GM19455 (cell line): ENCODE data around the gene DAD1.
"Not testable (repeated sequence)": the region's sequence is repeated elsewhere in the genome, so short reads cannot be mapped to it uniquely, and the experiment has no call there.

ENCODE experiments used
- ATAC-seq: cut with Tn5 transposase; IDR thresholded peaks from one replicate; pipeline ENCODE4 v1.9.1; 2021; ENCODE audit not compliant: unreplicated experiment

Gene DAD1

GRCh38 chr14:22599349-22599748 is 10.3 kb upstream of the DAD1 start:
- no peak for ATAC-seq

DNA sequence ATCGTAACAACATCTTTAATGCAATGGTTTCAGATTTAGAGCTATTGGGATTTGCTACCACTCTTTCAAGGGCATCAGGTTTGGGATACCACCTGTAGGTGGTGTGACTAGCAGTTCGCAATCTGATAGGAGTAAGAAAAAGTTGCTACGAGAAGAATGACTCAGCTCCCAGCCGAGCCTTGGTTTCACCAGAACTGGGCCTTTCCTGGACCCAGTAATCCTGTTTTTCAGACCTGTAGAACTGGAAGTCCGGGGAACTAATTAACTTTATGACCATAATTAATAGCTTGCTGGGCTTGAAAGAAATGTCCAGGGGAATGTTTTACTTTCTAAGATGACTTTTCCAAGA is 9.8 kb upstream of the DAD1 start:
- no peak for ATAC-seq

DNA sequence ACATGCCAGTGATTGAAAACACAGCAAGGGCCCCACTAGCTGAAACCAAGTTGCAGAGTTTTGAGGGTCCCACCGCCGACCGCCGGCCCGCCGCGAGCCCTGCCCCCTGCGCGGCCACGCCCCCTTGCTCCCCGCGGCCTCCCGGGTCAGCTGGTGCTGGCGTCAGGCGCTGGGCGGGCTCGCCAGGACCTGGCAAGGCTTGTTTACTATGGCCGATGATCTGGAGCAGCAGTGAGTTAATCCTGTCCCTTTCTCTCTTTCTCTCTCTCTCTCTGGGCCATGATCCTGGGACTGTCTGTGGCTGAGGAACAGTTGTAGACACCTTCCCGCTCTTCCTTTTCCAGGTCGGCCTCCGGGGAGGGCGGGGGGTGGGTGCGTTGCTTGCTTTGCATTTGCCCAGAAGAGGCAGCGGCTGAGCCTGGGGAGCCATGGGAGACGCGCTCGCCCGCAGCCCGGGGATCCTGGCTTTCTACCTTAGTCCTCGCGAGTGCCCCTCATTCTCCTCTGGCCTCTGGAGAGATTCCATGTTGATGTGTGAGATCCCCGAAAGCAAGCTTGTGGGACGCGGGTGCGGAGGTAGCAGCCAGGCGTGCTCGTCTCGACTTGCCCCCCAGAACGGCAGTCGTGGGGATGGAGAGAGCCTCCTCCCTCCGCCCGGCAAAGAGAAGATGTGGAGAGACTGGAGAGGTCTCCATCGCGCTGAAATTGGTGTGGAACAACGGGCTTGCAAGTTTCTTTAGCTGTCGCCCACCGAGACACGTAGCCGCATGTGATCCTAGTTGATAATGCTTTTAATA is 9.3 kb upstream of the DAD1 start, which contains the start of gene ABHD4:
TSS of gene ABHD4 (plus strand) at position 202 of the 797 bp plus-strand sequence. CDS start at position 209, 7 bp downstream.
- peak; percentile 88 for ATAC-seq

DNA sequence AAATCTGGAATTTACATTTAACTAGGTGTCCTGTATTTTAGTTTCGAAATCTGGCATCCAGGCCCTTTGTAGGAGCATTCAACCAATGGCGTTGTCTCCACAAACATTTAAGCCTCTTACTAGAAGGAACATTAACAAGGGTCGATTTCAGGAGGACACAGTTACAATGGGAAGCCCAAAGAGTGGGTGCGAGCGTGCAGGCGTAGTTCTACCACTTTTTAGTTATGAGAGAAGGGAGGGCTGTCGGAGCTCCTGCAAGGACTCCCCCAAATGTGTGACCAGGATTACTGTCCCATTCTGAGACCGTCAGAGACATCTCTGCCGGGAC is 8.7 kb upstream of the DAD1 start:
- ATAC-seq, result peak; percentile 36

- ATAC-seq, result no peak
Observed at GRCh38 chr14:22597265-22597664, 8.2 kb upstream of the DAD1 start.

- no peak for ATAC-seq
Observed at GRCh38 chr14:22596354-22596879, 7.4 kb upstream of the DAD1 start.

DNA sequence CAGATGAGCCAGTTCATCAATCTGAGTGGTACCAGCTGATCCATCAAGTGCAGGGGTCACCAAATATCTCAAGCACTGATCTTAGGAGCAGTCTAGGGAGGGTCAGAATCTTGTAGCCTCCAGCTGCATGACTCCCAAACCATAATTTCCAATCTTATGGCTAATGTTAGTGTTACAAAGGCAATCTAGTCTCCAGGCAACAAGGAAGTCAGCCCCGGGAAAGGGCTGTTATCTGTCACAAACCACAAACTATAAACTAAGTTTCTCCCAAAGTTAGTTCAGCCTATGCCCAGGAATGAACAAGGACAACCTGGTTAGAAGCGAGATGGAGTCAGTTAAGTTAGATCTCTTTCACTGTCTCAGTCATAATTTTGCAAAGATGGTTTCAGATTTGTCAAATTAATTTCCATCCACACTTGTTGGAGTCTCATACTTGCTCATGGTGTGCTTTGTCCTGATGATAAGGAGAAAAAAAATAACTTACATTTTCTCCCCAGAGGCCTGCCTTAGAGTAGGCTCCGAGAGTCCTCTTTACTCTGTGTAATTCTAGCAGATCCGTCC is 5.2 kb upstream of the DAD1 start:
- ATAC-seq, result no peak

GRCh38 chr14:22593601-22594000 is 4.6 kb upstream of the DAD1 start:
- no peak for ATAC-seq

- no peak for ATAC-seq
Observed at GRCh38 chr14:22593189-22593588, 4.2 kb upstream of the DAD1 start.

DNA sequence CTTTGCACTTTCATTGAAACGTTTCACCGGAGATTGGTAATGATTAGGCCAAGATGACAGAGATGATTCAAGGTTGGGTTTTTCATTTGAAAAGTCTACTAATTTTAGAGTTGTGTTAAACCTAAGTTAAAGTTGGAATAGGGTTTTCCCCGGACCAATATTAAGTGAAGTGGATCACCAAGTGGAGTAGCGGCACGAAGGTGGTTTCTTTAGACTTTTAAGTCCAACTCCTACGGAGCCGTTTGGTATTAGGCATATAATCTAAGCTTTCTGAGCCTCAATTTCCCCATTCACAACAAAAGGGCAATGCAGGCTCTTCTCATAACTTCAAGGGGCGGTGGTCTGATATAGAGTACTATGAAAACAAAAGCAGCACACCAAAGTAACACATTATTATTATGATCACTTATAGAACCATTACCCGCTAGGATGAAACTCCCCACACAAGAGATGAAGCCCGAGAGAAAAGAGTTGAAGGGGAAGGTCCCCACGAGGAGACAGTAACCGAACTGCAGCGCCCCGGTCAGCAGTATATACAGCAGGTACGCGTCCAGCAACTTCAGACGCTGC is 413 bp downstream of the DAD1 start:
- ATAC-seq, result no peak

DNA sequence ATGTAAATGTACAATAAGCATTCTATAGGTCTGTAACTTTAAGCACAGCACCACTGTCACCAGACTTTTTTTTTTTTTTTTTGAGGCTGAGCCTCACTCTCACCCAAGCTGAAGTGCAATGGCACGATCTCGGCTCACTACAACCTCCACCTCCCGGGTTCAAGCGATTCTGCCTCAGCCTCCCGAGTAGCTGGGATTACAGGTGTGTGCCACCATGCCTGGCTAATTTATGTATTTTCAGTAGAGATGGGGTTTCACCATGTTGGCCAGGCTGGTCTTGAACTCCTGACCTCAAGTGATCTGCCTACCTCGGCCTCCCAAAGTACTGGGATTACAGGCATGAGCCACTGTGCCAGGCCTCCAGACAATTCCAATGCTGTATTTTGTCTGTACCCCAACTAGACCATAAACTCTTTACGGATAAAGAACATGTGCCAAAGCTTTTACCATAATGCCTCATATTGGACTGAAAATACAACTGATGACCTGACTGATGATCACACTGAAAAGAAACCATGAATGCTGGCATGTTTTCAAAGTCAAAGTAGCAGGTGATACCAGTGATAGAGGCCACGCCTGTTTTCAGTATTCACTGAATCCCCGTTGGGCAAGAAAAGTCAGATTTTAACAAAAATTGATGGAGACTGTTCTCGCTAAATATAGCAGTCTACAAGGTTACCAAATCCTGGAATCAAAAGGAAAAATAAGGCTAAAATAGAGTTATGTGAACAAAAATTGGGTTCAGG is 1.2 kb downstream of the DAD1 start:
- ATAC-seq, result not testable (repeated sequence)

DNA sequence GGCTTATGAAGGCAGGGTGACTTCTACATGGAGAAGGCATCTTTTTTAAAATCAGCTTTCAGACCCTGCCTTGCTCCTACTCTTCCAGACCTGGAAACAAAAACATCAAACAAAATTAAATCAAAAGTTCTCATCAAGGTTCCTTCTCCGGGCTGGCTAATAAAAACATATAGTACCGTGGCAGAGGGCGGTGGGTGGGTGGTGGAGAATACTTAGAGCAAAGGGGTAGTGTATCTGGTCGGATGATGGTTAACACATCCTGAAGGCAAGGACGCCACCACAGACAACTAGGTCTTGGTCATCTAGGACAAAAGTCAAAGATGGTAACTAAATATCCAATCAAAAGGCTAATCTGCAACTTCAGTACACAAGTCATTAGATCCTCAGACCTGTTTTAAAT is 1.8 kb downstream of the DAD1 start:
- no peak for ATAC-seq

GRCh38 chr14:22583994-22584393 is 5.0 kb downstream of the DAD1 start:
- ATAC-seq, result no peak

- ATAC-seq, result no peak
Observed at GRCh38 chr14:22580625-22581024, 8.4 kb downstream of the DAD1 start.

DNA sequence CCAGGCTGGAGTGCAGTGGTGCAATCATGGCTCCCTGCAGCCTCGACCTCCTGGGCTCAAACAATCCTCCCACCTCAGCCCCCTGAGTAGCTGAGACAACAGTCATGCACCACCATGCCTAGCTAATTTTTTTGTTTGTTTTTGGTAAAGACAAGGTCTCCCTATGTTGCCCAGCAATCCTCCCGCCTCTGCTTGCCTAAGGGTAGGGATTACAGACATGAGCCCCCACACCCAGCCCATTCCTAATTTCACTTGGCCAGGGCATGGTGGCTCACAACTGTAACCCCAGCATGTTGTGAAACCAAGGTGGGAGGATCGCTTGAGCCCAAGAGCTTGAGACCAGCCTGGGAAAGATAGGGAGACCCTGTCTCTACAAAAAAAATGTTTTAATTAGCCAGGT is 9.1 kb downstream of the DAD1 start:
- ATAC-seq, result no peak

DNA sequence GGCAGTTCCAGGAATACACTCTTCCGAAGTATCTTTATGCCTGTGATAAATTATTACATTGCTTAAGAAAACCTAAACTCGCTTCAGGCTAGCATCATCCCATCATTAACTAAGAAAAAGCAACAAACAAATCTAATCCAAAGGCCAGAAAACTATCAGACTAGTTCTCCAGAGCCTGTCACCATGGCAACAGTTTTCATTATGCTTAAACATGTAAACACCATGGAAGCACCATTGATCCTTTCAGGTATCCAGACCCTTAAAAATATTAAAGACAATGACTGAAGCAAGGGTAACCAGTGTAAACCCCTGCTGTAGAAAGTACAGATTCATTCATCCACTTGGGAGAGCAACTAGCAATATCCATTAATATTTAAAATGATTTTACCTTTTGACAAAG is 9.8 kb downstream of the DAD1 start:
- no peak for ATAC-seq

GRCh38 chr14:22577334-22577908 is 11.6 kb downstream of the DAD1 start:
- no peak for ATAC-seq

DNA sequence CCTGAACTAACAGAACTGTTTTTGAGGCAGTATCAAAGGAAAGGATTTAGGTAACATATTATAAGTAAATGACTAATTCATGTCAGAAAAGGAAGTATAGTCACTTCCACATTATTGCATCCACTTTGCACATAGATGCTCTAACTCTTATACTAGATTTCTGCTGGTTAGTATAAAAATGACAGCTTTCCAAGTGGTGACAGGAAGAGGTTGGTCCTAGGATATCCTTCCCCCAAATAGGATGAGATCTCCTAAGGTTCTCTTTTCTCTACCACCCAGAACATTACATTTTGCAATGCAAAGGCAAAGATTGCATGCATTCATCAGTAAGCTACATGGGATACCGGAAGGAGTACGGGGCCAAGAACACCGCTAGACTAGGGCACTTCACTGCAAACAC is 15.2 kb downstream of the DAD1 start:
- ATAC-seq, result no peak

DNA sequence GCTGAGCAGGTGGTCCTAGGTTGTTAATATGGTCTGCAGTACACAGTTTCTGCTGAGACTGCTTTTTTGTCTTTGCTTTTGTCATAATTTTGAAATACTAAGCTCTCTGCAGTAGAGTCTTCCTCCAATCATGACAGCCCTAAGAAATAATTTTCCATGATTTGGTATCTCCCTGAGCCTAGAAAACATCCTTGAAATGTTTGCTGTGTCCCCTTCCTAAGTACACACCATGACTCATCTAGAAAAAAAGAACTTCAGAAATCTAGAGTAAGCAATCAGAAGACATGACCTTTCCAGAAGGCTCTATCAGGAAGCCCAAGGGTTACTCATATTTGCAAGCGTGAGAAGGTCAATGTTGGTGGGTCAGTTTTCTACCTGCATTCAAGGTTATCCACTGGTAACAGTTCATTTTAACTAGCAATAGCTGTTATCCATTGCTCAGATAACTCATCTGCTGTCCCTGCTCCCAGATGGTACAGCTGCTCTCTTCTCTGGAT is 16.4 kb downstream of the DAD1 start:
- no peak for ATAC-seq

DNA sequence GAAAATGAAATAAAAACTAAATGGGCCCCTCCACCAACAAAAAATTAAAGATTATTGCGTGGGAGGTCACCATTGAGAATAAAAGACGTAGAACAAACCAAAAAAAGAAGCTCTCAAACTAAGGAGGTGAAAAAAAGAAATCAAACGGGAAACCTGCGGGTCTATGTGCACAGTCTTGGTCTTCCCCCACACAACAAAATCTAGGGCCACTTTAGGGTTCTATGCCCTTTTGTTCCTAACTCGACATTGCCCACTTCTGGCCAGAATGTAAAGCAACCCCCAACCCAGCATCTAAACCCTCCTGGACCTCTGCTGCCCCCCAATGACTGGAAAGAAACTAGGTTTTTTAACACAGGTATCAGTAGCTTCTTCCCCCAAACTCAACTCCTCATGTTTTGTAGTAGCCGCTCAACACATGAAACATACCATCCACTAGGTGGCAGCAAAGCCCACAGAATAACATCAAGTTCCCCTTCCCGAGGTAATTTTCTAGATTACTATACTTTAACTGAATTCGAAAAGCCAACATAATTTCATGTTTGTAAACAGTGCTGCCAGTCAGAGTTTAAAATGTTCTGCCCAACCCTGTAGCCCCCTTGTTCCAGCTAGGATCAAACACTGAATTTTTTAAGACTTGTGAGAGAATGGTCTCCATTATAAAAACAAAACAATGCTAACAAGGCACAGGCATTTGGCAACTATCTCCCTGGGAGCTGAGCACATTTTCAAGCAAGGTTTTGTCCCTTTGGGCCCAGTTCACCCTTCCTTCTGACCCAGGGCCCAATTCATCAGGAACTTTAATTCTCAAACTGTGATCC is 18.7 kb downstream of the DAD1 start:
- peak; percentile 64 for ATAC-seq
